ENCODE results near the gene TFEC. TPM values are rescaled to one million over a fixed set of nuclear protein-coding genes. Genes with fewer than 3 reads are reported as not detected.

TFEC gene
- total and polyA plus RNA-seq, 9 donors: 1.0 to 6.1 (median 1.4) TPM

DNA sequence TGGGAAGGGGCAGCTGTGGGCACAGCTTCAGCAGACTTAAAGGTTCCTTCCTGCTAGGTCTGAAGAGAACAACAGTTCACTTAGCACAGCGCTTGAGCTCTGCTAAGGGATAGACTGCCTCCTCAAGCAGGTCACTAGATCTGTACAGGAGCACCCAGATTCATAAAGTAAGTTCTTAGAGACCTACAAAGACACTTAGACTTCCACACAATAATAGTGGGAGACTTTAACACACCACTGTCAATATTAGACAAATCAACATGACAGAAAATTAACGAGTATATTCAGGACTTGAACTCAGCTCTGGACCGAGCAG lies 140.9 kb downstream of the TFEC start:
- no peak for DNase-seq
- no peak overlapping the region for H3K4me3 ChIP-seq (ENCODE audit: low read length)
- H3K27ac ChIP-seq (ENCODE audit: low read length): no peak overlapping the region
- H3K9me3 ChIP-seq (replicated peaks; ENCODE audit: control insufficient read depth, low read depth, low read length): no peaks in the 10 kb centered on the region
- H3K4me1 ChIP-seq (ENCODE audit: control insufficient read depth, insufficient read depth, low read length): no peaks in the 10 kb centered on the region
- WGBS (ENCODE audit: insufficient coverage): no CpG with 5 or more reads among the region's 3 CpGs
- no peaks in the 10 kb centered on the region for H3K36me3 ChIP-seq (ENCODE audit: control insufficient read depth, insufficient read depth, low read length)
- H3K27me3 ChIP-seq (ENCODE audit: control insufficient read depth, insufficient read depth, low read length): no peaks in the 10 kb centered on the region

DNA sequence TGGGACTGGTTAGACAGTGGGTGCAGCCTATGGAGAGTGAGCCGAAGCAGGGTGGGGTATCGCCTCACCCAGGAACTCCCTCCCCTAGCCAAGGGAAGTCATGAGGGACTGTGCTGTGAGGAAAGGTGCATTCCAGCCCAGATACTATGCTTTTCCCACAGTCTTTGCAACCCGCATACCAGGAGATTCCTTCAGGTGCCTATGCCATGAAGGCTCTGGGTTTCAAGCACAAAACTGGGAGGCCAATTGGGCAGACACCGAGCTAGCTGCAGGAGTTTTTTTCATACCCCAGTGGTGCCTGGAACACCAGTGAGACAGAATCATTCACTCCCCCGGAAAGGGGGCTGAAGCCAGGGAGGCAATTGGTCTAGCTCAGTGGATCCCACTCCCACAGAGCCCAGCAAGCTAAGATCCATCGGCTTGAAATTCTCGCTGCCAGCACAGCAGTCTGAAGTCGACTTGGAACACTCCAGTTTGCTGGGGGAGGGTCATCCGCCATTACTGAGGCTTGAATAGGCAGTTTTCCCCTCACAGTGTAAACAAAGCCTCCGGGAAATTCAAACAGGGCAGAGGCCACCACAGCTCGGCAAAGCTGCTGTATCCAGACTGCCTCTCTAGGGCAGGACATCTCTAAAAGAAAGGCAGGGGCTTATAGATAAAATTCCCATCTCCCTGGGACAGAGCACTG lies 141.4 kb downstream of the TFEC start:
- WGBS (ENCODE audit: insufficient coverage): 92% methylated on average over 5 of the region's 11 CpGs
- no peaks in the 10 kb centered on the region for H3K4me1 ChIP-seq (ENCODE audit: control insufficient read depth, insufficient read depth, low read length)
- no peak overlapping the region for H3K4me3 ChIP-seq (ENCODE audit: low read length)
- H3K27me3 ChIP-seq (ENCODE audit: control insufficient read depth, insufficient read depth, low read length): no peaks in the 10 kb centered on the region
- H3K27ac ChIP-seq (ENCODE audit: low read length): no peak overlapping the region
- no peaks in the 10 kb centered on the region for H3K36me3 ChIP-seq (ENCODE audit: control insufficient read depth, insufficient read depth, low read length)
- no peak for DNase-seq
- no peaks in the 10 kb centered on the region for H3K9me3 ChIP-seq (replicated peaks; ENCODE audit: control insufficient read depth, low read depth, low read length)

DNA sequence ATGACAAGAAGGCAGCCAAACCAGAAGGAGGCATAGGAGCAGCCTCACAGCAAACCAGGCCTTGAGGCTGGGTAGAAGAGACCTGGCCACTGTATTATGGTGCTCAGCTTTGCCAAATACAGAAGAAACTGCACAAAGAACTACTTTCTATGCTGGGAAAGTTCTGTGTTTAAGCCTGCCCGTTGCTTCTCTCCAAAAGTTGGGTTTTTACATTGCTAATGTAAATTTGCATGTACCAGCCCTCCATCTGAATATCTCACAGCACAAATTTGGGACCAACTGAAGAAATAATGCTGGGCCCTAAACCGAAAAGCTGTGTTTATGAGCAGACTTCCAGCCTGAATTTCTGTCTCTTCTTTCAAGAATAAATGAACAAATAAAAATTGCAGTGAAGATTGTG lies 145.0 kb downstream of the TFEC start:
- WGBS (ENCODE audit: insufficient coverage): no CpG with 5 or more reads among the region's 2 CpGs
- no peak overlapping the region for H3K4me3 ChIP-seq (ENCODE audit: low read length)
- no peak for DNase-seq

More for the DNA sequence above, 145.0 kb downstream of the TFEC start:
- Histone ChIP-seq H3K27me3 (ENCODE audit: control insufficient read depth, insufficient read depth, low read length) (no peaks in the 10 kb centered on the region), H3K36me3 (ENCODE audit: control insufficient read depth, insufficient read depth, low read length) (no peaks in the 10 kb centered on the region), H3K9me3 (replicated peaks; ENCODE audit: control insufficient read depth, low read depth, low read length) (no peaks in the 10 kb centered on the region), H3K27ac (ENCODE audit: low read length) (no peak overlapping the region), H3K4me1 (ENCODE audit: control insufficient read depth, insufficient read depth, low read length) (no peaks in the 10 kb centered on the region)

Other genes starting within 250 kb of the TFEC start
- 23.2 TPM for gene TES, start 179.8 kb upstream of the TFEC start, total RNA-seq
- gene TES, start 179.8 kb upstream of the TFEC start, polyA plus RNA-seq (ENCODE audit: insufficient read depth in 1 of 8, insufficient read length in 8 of 8, low replicate concordance in 1 of 8): 10 to 100 TPM; 15.6 to 36.7 (median 20.8) TPM